Endothelial cell of umbilical vein (primary cell): Measurements from ENCODE around the gene EFCAB5. TPM values are rescaled to one million over a fixed set of nuclear protein-coding genes. Genes with fewer than 3 reads are reported as not detected.

Source experiments
- BruUV-seq: library from RNA; stranded (reverse); fragments of 400-500 nt; replicated peaks from 2 replicates; lab custom pipeline; 2021; lab: Mats Ljungman, UMichigan
- CTCF ChIA-PET: fragments of 300-600, 350-600 bp; sonication (Branson Sonifier 250); formaldehyde crosslinking; loops from one replicate; lab custom pipeline; 2021; ENCODE audit warnings: antibody characterized with exemption, inconsistent platforms; lab: Charles Lee
- POLR2A ChIA-PET: fragments of 300-600, 350-600 bp; sonication (Branson Sonifier 250); formaldehyde crosslinking; loops from one replicate; lab custom pipeline; 2021; ENCODE audit warnings: antibody characterized with exemption, inconsistent platforms; lab: Charles Lee
- DNase-seq: peaks from one replicate; pipeline ENCODE4 v3.0.0-alpha.2; 2011; ENCODE audit warnings: low read depth, low spot score
- FAIRE-seq: peaks from 2 replicates; lab custom pipeline; 2011; peaks lifted over from hg19 to GRCh38; lab: Jason Lieb, UNC
- H2AFZ ChIP-seq: 2 replicates; pipeline ENCODE4 v1.6.0; 2012; ENCODE audit warnings: low read depth, low read length, control low read depth, inconsistent platforms
- H3K27ac ChIP-seq: 2 replicates; pipeline ENCODE4 v1.5.1; 2011; ENCODE audit warnings: low read depth, mild to moderate bottlenecking, control low read depth, low read length, moderate library complexity; ENCODE audit not compliant: insufficient read depth
- H3K27me3 ChIP-seq, 2 experiments: 2 replicates each; pipeline versions ENCODE4 v1.6.0 to v1.6.1; 2011; ENCODE audit warnings: low read length in 2 of 2, mixed read lengths in 1 of 2; ENCODE audit not compliant: control insufficient read depth in 2 of 2, insufficient read depth in 2 of 2
- H3K36me3 ChIP-seq, 2 experiments: 2 replicates in 1 of 2; 3 replicates in 1 of 2; pipeline ENCODE4 v1.5.1; 2011; ENCODE audit warnings: low read length in 2 of 2, mild to moderate bottlenecking in 1 of 2, moderate library complexity in 1 of 2; ENCODE audit not compliant: control insufficient read depth in 2 of 2, insufficient read depth in 2 of 2; ENCODE audit errors: extremely low read depth in 1 of 2
- H3K4me1 ChIP-seq: 3 replicates; pipeline ENCODE4 v1.5.1; 2011; ENCODE audit warnings: mild to moderate bottlenecking, low read length; ENCODE audit not compliant: control insufficient read depth, insufficient read depth; ENCODE audit errors: extremely low read depth
- H3K4me2 ChIP-seq: 2 replicates; pipeline ENCODE4 v1.6.1; 2011; ENCODE audit warnings: low read length, control low read depth, mixed read lengths; ENCODE audit not compliant: insufficient read depth
- H3K4me3 ChIP-seq, 3 experiments: fragments of 200-600 bp in 1 of 3; sonication (generic), shearing (Covaris generic) in 1 of 3; replicated peaks in 1 of 3; 2 replicates each; pipeline ENCODE4 v1.5.1; 2011 to 2016; ENCODE audit warnings: control low read depth in 3 of 3, low read length in 3 of 3, mild to moderate bottlenecking in 2 of 3, inconsistent platforms in 1 of 3, low read depth in 1 of 3, moderate library complexity in 1 of 3; ENCODE audit not compliant: insufficient read depth in 1 of 3
- H3K79me2 ChIP-seq: 2 replicates; pipeline ENCODE4 v1.6.0; 2012; ENCODE audit warnings: low read length, inconsistent platforms; ENCODE audit not compliant: control insufficient read depth, insufficient read depth
- H3K9ac ChIP-seq: replicated peaks from 2 replicates; pipeline ENCODE3; 2011; ENCODE audit warnings: low read length, control low read depth; ENCODE audit not compliant: insufficient read depth; ENCODE audit errors: extremely low read depth
- H3K9me1 ChIP-seq: replicated peaks from 3 replicates; pipeline ENCODE4 v1.6.0; 2011; ENCODE audit warnings: mild to moderate bottlenecking, low read length; ENCODE audit not compliant: control insufficient read depth, insufficient read depth; ENCODE audit errors: extremely low read depth
- H3K9me3 ChIP-seq: replicated peaks from 2 replicates; pipeline ENCODE4 v1.5.1; 2012; ENCODE audit warnings: low read length, inconsistent platforms; ENCODE audit not compliant: control insufficient read depth, insufficient read depth
- H4K20me1 ChIP-seq: replicated peaks from 2 replicates; pipeline ENCODE3; 2011; ENCODE audit warnings: mild to moderate bottlenecking, low read length; ENCODE audit not compliant: control insufficient read depth, insufficient read depth; ENCODE audit errors: extremely low read depth
- FOS ChIP-seq: IDR thresholded peaks from 2 replicates; pipeline ENCODE4 v1.6.1; 2011; ENCODE audit warnings: mild to moderate bottlenecking, low read length, moderate library complexity, borderline replicate concordance; ENCODE audit not compliant: insufficient read depth
- GATA2 ChIP-seq: IDR thresholded peaks from 2 replicates; pipeline ENCODE4 v1.7.0; 2011; ENCODE audit warnings: low read depth, mild to moderate bottlenecking, moderate library complexity, mixed read lengths, low read length; ENCODE audit not compliant: insufficient read length, insufficient read depth
- JUN ChIP-seq: IDR thresholded peaks from 2 replicates; pipeline ENCODE4 v1.6.1; 2011; ENCODE audit warnings: borderline replicate concordance, low read depth; ENCODE audit not compliant: insufficient read length, insufficient read depth
- MAX ChIP-seq: IDR thresholded peaks from 2 replicates; pipeline ENCODE4 v1.6.1; 2011; ENCODE audit not compliant: insufficient read depth, insufficient read length
- MYC ChIP-seq: IDR thresholded peaks from one replicate; pipeline ENCODE4 v1.6.1; 2011; ENCODE audit warnings: mild to moderate bottlenecking, low read depth, low read length
- POLR2A ChIP-seq: IDR thresholded peaks from 2 replicates; pipeline ENCODE4 v1.6.1; 2012; ENCODE audit warnings: low read depth, mild to moderate bottlenecking, control low read depth, low read length
- POLR2AphosphoS5 ChIP-seq: IDR thresholded peaks from 2 replicates; pipeline ENCODE4 v1.6.1; 2012; ENCODE audit warnings: low read depth, mild to moderate bottlenecking, control low read depth, low read length, moderate library complexity; ENCODE audit not compliant: insufficient read depth
- dilution Hi-C: fragments of 300-500 bp; cut with MboI; formaldehyde crosslinking; loops from one replicate; pipeline ENCODE4 v1.15.0; 2019; ENCODE audit warnings: low sequenced_read_pairs; ENCODE audit not compliant: extremely low pct_ligation_motif_present
- intact Hi-C: fragments of 100-400 bp; cut with micrococcal nuclease; formaldehyde crosslinking; loops from one replicate; pipeline ENCODE4 v1.10.0; 2022
- polyA plus RNA-seq, 4 experiments: library from polyadenylated mRNA; depleted of rRNA in 3 of 4; stranded (reverse) in 3 of 4; unstranded in 1 of 4; fragments of >200 nt; gene quantifications; 2 replicates each; pipeline versions ENCODE4 v1.2.1 to v1.2.3, GENCODE V29; 2011 to 2012; ENCODE audit warnings: missing spikeins in 1 of 4
- total RNA-seq: library from RNA; stranded (reverse); gene quantifications from 2 replicates; pipeline ENCODE4 v1.2.3, GENCODE V29; 2021

Gene EFCAB5
- total and polyA plus RNA-seq, 2 donors (not counting 3 experiments of a cell fraction or from before 2014, with no cell fraction given): 0.04 to 0.40 TPM

DNA sequence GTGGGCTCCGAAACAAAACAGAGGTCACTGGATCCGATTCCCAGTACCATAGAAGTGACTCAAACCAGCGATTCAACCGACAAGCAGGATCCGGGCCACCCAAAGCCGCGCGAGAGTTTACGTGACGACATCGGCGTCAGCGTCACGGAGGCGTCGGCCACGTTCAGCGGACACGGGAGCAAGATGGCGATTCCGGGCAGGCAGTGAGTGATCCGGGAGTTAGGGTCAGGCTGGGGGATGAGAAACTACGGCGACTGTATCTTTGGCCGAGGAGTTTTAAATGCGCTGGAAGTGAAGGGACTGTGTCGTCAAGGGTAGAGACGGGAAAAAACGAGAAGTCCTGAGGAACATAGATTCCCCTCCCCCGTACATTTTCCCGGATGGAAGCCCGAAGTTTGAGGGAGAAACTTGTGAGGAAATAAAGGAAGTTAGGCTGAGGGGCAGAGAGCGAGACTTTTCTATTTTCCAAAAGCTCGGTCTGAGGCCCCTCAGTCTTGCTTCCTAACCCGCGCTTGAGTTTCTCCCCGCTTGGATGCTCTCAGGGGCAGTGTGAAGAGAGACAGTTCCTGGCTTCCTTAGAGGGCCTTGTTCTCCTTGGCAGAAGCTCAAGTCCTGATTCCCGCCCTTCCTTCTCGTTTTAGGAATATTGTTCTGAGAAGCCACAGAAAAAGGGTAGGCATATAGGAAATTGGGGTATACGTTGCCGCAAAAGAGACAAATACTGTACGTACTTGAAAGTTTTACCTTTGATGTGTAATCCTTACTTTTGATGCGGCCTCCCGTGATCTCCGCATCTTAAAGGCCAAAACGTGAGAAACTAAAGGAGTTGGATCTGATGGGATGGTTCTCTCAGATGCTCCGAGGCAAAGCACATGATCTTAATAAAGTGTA, 175.5 kb downstream of the EFCAB5 start, which contains the start of gene NSRP1:
NSRP1 (plus strand) TSS at position 156 of the 891 bp plus-strand sequence; CDS start at position 184, 28 bp downstream.
- peak within 1 kb of the TSS; percentile 100 for H3K4me2 ChIP-seq
- H3K27me3 ChIP-seq: no peaks in the 10 kb centered on the region
- H3K9ac ChIP-seq: peak within 1 kb of the TSS; percentile 99
- no peaks in the 10 kb centered on the region for H4K20me1 ChIP-seq
- peak within 1 kb of the TSS; percentile 61 to 92 (median 81) for H3K4me3 ChIP-seq
- POLR2A ChIA-PET: no interaction called here
- H3K36me3 ChIP-seq: peaks cover 0 to 4% of the 10 kb centered on the region in 2 experiments
- H2AFZ ChIP-seq: peak within 1 kb of the TSS; percentile 73
- CTCF ChIA-PET: interaction anchor here (0.7 to 2.7 kb wide), 5 partner anchors 8 to 120 kb away, joined by 3 to 19 read pairs (median 5); no protein-coding TSS in a partner anchor
- peak within 1 kb of the TSS; percentile 96 for H3K27ac ChIP-seq
- FAIRE-seq: peak; percentile 91
- TSS peak; percentile 61 for BruUV-seq
- DNase-seq: peak; percentile 97
- intact Hi-C loops: loop anchor here (1.0 to 10.0 kb wide), 3 partner anchors 13 to 598 kb away; no protein-coding TSS in a partner anchor
- H3K9me3 ChIP-seq: no peaks in the 10 kb centered on the region
- no peaks in the 10 kb centered on the region for H3K9me1 ChIP-seq
- TF ChIP-seq POLR2AphosphoS5 (peak; percentile 94), POLR2A (peak; percentile 94), MYC (peak; percentile 90), FOS (peak; percentile 18), GATA2 (no peak), JUN (peak; percentile 21), MAX (no peak)
- peaks cover 14% of the 10 kb centered on the region for H3K4me1 ChIP-seq
- peaks cover 50% of the 10 kb centered on the region for H3K79me2 ChIP-seq
- dilution Hi-C loops: no loop called here
